ENCODE measurements around the gene ERP27.

DNA sequence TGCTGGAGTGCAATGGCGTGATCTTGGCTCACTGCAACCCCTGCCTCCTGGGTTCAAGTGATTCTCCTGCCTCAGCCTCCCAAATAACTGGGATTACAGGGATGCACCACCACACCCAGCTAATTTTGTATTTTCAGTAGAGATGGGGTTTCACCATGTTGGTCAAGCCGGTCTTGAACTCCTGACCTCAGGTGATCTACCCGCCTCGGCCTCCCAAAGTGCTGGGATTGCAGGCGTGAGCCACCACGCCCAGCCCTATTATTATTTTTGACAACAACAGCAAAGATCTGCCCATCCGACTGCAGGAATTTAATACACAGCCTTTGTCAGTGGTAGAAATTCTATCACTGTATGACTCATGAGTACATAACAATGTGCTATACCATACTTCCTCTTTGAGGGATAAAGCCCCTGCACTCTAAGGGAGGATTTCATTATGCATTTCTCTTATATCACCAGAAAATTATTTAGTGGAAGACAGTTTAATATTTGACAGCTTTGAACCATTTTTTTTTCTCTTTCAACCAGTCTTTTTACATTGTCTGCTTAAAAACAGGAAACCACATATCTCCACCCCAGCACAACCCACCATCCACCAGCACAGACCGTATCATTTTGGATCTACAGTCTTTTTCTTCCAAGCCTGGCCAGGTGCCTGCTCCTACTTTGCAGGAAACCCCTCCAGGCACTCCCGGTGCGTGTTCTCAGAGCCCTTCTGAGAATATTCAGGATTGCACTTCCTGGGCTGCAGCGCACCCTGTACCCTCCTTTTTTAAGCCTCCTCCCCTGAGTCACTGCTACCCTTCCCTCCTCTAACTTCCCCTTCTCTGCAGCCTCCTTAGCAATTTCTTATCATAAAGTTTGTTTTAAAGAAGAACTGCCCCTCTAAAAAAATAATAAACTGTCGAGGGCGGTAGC is 22.5 kb upstream of the ERP27 start:
- TF ChIP-seq POLR2AphosphoS5 (IDR thresholded peaks at IDR 0.05; ENCODE audit: low read depth, low read length): no peak
- no peak for TF ChIP-seq CTCF (IDR thresholded peaks at IDR 0.05)
- TF ChIP-seq SIN3A (IDR thresholded peaks at IDR 0.05; ENCODE audit: borderline replicate concordance, insufficient read depth, low read depth, low read length): no peak
